Sigmoid colon (tissue), 7 donors: Measurements from ENCODE around the gene MROH7. TPM values are rescaled to one million over a fixed set of nuclear protein-coding genes. Genes with fewer than 3 reads are reported as not detected.

ENCODE experiments used
- DNase-seq: peaks from one replicate; pipeline ENCODE4 v3.0.0-alpha.2; 2019
- H3K27ac ChIP-seq, 4 donors: fragments of 200-600 bp; sonication (generic); one replicate each; pipeline ENCODE4 v1.5.1; 2016 to 2019; ENCODE audit warnings: mild to moderate bottlenecking in 1 of 4
- H3K27me3 ChIP-seq, 3 donors: fragments of 200-600 bp; sonication (generic); one replicate each; pipeline ENCODE4 v1.5.1; 2019; ENCODE audit warnings: mild to moderate bottlenecking in 1 of 3
- H3K36me3 ChIP-seq, 4 donors: fragments of 200-600 bp; sonication (generic); one replicate each; pipeline ENCODE4 v1.5.1; 2016 to 2019
- H3K4me1 ChIP-seq, 4 donors: fragments of 200-600 bp; sonication (generic); one replicate each; pipeline ENCODE4 v1.5.1; 2017 to 2019
- H3K4me3 ChIP-seq, 4 donors: fragments of 200-600 bp; sonication (generic); one replicate each; pipeline ENCODE4 v1.5.1; 2017 to 2019; ENCODE audit warnings: mild to moderate bottlenecking in 2 of 4, moderate library complexity in 1 of 4
- H3K9me3 ChIP-seq, 4 donors: fragments of 200-600 bp in 3 of 4; sonication (generic) in 3 of 4; one replicate each; pipeline versions ENCODE4 v1.5.1 to v1.6.1; 2013 to 2019
- EP300 ChIP-seq, 4 donors: sonication (generic); formaldehyde crosslinking; IDR thresholded peaks; one replicate each; pipeline ENCODE4 v1.6.1; 2017; ENCODE audit warnings: antibody characterized with exemption in 4 of 4
- POLR2A ChIP-seq, 2 donors: fragments of 450-650 bp; IDR thresholded peaks; one replicate each; pipeline ENCODE4 v1.6.1; 2016; ENCODE audit warnings: antibody characterized with exemption in 2 of 2, mild to moderate bottlenecking in 2 of 2, moderate library complexity in 2 of 2
- POLR2AphosphoS5 ChIP-seq, 4 donors: sonication (generic); formaldehyde crosslinking; IDR thresholded peaks; one replicate each; pipeline ENCODE4 v1.6.1; 2017; ENCODE audit warnings: antibody characterized with exemption in 4 of 4
- WGBS, 2 donors: extraction: QIAGEN DNeasy Blood & Tissue Kit; methylation state at CpG; one replicate each; pipeline ENCODE4 v1.1.7; 2013; 5-methylcytosine and 5-hydroxymethylcytosine counted together
- intact Hi-C: fragments of 100-400 bp; cut with DNase I; formaldehyde crosslinking; loops from one replicate; pipeline ENCODE4 v1.15.1; 2023
- polyA plus RNA-seq, 3 donors: library from polyadenylated mRNA; stranded (reverse); fragments of 200-250 nt; gene quantifications; one replicate each; pipeline ENCODE4 v1.2.3, GENCODE V29; 2013
- total RNA-seq, 4 donors: library from RNA; depleted of rRNA; stranded (reverse); fragments of >200 nt; gene quantifications; one replicate each; pipeline ENCODE4 v1.1.0, GENCODE V29; 2016
- TF ChIP-seq, protein P1 (sequence below), 4 experiments: fragments of 450-650 bp in 3 of 4; fragments of 200-600 bp in 1 of 4; IDR thresholded peaks; one replicate each; pipeline ENCODE4 v1.5.1; 2016 to 2019; ENCODE audit warnings: antibody characterized with exemption in 4 of 4, mild to moderate bottlenecking in 3 of 4, moderate library complexity in 2 of 4
- donor health status: healthy with polysubstance abuse.
- donor health status: Bipolar disorder and iron deficiency.
- donor health status: healthy.

Gene MROH7
- total and polyA plus RNA-seq, 7 donors, result 0.69 to 23.0 (median 11.2) TPM

DNA sequence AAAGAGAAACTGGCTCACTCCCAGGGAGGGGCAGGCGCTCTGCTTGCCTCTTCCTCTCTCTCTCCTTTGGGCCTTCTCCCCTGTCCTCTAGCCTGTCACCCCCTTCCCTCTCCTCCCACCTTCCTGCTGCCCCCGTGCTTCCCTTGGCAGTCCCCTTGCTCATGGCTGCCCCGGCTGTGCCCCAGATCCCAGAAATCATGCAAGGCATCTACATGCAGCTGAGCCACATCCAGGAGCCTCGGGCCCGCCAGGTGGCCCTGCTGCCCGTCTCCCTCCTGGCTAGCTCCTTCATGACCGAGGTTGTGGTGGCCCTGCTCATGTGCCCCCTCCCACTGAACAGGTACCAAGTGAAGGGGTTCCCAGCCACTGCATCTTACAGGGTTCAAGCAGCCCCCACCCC is 38.1 kb downstream of the MROH7 start:
- intact Hi-C loops, result no loop called here
- no peak for TF ChIP-seq POLR2AphosphoS5 (IDR thresholded peaks at IDR 0.05)
- TF ChIP-seq POLR2A (IDR thresholded peaks at IDR 0.05), result no peak
- TF ChIP-seq, protein P1, sequence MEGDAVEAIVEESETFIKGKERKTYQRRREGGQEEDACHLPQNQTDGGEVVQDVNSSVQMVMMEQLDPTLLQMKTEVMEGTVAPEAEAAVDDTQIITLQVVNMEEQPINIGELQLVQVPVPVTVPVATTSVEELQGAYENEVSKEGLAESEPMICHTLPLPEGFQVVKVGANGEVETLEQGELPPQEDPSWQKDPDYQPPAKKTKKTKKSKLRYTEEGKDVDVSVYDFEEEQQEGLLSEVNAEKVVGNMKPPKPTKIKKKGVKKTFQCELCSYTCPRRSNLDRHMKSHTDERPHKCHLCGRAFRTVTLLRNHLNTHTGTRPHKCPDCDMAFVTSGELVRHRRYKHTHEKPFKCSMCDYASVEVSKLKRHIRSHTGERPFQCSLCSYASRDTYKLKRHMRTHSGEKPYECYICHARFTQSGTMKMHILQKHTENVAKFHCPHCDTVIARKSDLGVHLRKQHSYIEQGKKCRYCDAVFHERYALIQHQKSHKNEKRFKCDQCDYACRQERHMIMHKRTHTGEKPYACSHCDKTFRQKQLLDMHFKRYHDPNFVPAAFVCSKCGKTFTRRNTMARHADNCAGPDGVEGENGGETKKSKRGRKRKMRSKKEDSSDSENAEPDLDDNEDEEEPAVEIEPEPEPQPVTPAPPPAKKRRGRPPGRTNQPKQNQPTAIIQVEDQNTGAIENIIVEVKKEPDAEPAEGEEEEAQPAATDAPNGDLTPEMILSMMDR (IDR thresholded peaks at IDR 0.05), result no peak
- H3K27me3 ChIP-seq, result no peaks in the 10 kb centered on the region
- 88 to 92% methylated on average over 7 of the region's 7 CpGs for WGBS, 2 donors
- DNase-seq, result no peak
- no peak overlapping the region for H3K27ac ChIP-seq
- H3K4me1 ChIP-seq, result peaks cover 0 to 7% (median 3%) of the 10 kb centered on the region in 4 donors
- no peak overlapping the region for H3K4me3 ChIP-seq
- no peaks in the 10 kb centered on the region for H3K9me3 ChIP-seq
- H3K36me3 ChIP-seq, result no peaks in the 10 kb centered on the region

DNA sequence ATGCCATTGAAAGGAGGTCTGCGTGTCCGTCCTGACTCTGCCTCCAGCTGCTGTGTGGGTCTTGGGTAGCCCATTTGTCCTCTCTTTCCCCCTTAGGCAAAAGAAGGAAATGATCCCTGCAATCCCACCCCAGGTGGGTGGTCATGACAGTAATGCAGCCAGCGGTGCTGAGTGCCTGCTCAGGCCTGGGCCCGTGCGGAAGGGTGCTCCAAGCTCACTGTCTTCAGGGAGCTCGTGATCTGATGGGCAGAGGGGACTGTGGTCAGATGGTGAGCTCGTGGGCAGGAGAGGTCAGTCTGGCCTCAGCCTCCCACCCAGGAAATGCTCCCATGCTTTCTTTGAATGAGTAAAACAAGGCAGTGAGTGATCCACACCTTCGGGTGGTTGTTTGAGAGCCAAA is 38.8 kb downstream of the MROH7 start:
- H3K27ac ChIP-seq, result no peak overlapping the region
- H3K4me1 ChIP-seq, result peaks cover 0 to 7% (median 3%) of the 10 kb centered on the region in 4 donors
- DNase-seq, result no peak
- H3K4me3 ChIP-seq, result no peak overlapping the region
- H3K36me3 ChIP-seq, result no peaks in the 10 kb centered on the region
- intact Hi-C loops, result no loop called here
- no peaks in the 10 kb centered on the region for H3K27me3 ChIP-seq
- 83 to 87% methylated on average over 8 of the region's 8 CpGs for WGBS, 2 donors
- H3K9me3 ChIP-seq, result no peaks in the 10 kb centered on the region
- TF ChIP-seq, protein P1 (IDR thresholded peaks at IDR 0.05), result no peak
- TF ChIP-seq POLR2AphosphoS5 (IDR thresholded peaks at IDR 0.05) (no peak), EP300 (IDR thresholded peaks at IDR 0.05) (no peak), POLR2A (IDR thresholded peaks at IDR 0.05) (no peak)

DNA sequence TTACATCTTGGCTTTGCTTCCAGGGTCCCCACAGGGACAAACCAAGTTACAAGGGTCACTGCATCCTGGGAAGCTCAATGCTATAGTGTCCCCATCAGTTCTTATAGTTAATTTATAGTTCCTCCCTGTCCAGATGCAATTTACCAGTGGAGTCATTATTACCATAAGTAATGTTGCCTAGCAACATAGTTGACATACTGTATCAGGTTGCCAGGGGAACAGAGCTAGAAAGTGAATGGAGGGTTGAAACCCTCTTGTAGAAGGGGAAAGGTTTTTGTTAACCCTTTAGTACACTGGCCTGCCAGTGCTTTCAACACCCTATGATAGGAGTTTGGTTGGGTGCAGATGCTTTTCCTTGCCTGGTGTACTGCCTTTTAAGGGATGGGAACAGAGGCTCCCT is 39.8 kb downstream of the MROH7 start:
- intact Hi-C loops, result no loop called here
- Histone ChIP-seq H3K27me3 (no peaks in the 10 kb centered on the region), H3K4me1 (peaks cover 0 to 7% (median 3%) of the 10 kb centered on the region in 4 donors), H3K4me3 (no peak overlapping the region), H3K9me3 (no peaks in the 10 kb centered on the region), H3K27ac (no peak overlapping the region), H3K36me3 (no peaks in the 10 kb centered on the region)
- TF ChIP-seq POLR2A (IDR thresholded peaks at IDR 0.05), result no peak
- DNase-seq, result no peak

DNA sequence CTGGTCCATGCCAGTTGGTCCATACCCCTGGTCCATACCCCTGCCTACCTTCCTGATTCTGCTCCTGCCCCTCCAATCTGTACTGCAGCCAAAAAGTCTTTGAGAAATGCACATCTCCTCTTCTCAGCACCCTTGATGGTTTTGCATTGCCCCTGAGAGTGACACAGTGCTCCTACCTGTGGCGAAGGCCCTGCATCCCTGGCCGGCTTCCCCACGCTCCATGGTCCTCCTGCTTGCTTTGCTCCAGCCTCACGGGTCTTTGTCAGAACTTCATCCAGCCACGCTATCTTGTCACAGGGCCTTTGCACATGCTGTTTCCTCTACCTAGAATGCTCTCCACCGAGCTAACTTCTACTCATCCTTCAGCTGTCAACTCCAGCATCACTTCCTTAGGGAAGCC is 41.9 kb downstream of the MROH7 start:
- Histone ChIP-seq H3K4me1 (peaks cover 0 to 7% (median 3%) of the 10 kb centered on the region in 4 donors), H3K36me3 (no peaks in the 10 kb centered on the region), H3K9me3 (no peaks in the 10 kb centered on the region), H3K27ac (no peak overlapping the region), H3K4me3 (no peak overlapping the region), H3K27me3 (no peaks in the 10 kb centered on the region)
- no peak for DNase-seq
- no peak for TF ChIP-seq POLR2A (IDR thresholded peaks at IDR 0.05)
- WGBS, 2 donors, result 85 to 87% methylated on average over 6 of the region's 6 CpGs
- intact Hi-C loops, result no loop called here

DNA sequence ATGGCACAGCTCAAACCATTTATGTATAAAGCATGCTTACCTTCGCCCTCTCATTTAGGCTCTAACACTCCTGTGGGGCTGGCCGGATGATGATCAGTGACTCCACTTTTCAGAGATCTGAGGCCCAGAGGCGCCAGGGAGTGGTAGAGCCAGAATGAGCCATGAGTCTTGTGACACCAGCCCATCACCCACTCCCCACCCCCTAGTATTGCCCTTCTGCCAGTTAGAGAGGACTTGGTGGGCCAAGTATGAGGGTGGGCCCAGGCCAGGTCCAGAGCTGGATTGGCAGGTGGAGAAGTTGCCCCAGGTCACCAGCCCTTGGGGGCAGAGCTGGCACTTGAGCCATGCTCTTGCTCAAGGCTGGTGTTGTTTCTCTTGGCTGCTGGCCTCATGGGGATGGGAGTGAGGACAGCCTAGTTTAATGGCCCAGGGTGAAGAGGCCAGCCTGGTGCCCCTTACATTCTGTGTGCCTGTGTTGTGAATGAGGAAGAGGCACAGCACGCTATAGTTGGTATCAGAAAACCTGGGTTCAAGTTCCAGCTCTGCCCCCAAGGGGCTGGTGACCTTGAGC is 43.8 kb downstream of the MROH7 start:
- WGBS, 2 donors, result 93 to 95% methylated on average over 4 of the region's 4 CpGs
- intact Hi-C loops, result no loop called here
- H3K9me3 ChIP-seq, result no peaks in the 10 kb centered on the region

More for the DNA sequence above, 43.8 kb downstream of the MROH7 start:
- Histone ChIP-seq H3K27ac (no peak overlapping the region), H3K27me3 (no peaks in the 10 kb centered on the region), H3K4me3 (no peak overlapping the region), H3K36me3 (no peaks in the 10 kb centered on the region), H3K4me1 (peaks cover 0 to 7% (median 3%) of the 10 kb centered on the region in 4 donors)
- no peak for TF ChIP-seq POLR2A (IDR thresholded peaks at IDR 0.05)
- TF ChIP-seq, protein P1 (IDR thresholded peaks at IDR 0.05), result no peak
- TF ChIP-seq POLR2AphosphoS5 (IDR thresholded peaks at IDR 0.05), result no peak
- no peak for TF ChIP-seq EP300 (IDR thresholded peaks at IDR 0.05)
- no peak for DNase-seq
